Measurements from ENCODE around the gene TXNDC12.
A peak's percentile ranks its signal among the peaks of the same experiment; 100 is the strongest.
"Not testable (repeated sequence)": the region's sequence is repeated elsewhere in the genome, so short reads cannot be mapped to it uniquely, and the experiment has no call there.

TXNDC12 gene

DNA sequence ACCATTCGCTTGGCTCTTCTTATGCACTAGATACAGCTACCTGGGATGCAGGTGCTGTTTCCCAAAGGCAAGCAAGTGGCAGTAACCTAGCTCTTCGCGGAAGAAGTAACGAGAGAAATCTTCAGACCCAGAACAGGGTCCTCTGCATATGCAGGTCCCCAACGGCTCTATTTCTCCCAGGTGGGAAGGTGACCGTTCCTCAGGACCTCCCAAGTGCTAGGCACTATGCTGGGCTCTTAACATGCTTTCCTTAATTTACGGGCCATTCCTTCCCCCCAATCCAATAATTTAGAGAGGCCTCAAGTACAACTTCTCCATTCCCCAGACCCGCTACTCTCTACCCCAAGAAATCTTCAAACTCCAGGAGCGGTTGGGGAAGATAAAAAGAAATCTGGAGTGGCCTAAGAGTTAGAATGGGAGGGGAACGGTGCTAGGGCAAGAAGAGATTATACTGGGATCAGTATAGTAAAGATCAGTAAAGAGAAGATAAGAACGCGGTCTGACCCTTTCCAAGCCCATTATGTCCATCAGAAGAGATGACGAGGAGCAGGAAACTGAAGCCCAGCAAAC is 410 bp downstream of the TXNDC12 start:
- no peak for DNase-seq
- intact Hi-C loops (cut with DNase I), result loop anchor here (10.0 kb wide), 1 partner anchor 640 kb away; the partner anchor contains the start of gene COA7

- intact Hi-C loops (cut with DNase I), result loop anchor here (10.0 kb wide), 1 partner anchor 641 kb away; the partner anchor contains the start of gene COA7
- no peak for DNase-seq
These were observed 1.1 kb downstream of the TXNDC12 start for GRCh38 chr1:52053862-52054261.

DNA sequence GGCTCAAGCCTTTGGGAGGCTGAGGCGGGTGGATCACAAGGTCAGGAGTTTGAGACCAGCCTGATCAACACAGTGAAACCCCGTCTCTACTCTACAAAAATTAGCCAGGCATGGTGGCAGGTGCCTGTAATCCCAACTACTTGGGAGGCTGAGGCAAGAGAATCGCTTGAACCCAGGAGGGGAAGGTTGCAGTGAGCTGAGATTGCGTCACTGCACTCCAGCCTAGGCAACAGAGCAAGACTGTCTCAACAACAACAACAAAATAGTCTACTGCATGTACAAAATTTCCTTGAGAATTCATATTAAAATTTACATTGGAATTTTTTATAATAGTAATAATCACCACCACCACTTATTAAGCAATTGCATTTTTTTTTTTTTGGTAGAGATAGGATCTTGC is 5.7 kb downstream of the TXNDC12 start:
- intact Hi-C loops (cut with DNase I); DNase-seq: not testable (repeated sequence)

- DNase-seq; intact Hi-C loops (cut with DNase I): not testable (repeated sequence)
These were observed 9.3 kb downstream of the TXNDC12 start for GRCh38 chr1:52045666-52046195.

GRCh38 chr1:52045236-52045635 is 9.8 kb downstream of the TXNDC12 start:
- intact Hi-C loops (cut with DNase I), result no loop called here

DNA sequence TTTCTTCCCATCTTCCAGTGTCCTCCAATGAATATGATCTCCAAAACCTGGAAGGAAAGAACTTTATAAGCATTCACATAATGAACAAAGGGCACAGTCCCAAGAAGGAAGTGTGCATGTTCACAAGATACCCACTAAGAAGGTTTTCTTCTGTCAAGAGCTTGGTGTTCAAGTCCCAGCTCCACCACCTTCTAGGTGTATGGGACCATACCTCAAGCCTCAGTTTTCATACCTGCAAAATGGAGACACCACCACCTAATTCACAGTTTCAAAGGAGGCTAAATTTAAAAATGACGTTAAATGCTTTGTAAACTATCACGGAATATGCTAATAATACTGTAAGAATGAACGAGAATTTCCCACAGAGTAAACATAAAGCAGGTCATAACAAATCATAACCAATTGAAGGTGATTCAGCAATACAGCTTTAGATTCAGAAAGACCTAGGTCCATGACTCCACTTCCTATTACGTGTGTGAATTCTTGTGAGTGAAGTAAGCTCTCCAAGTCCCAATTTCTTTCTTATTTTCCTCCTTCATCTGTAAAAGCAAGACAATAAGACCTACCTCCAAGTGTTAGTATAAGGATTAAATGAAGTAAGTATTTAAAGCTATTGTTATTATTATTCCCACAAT is 13.3 kb downstream of the TXNDC12 start:
- intact Hi-C loops (cut with DNase I), result no loop called here
- DNase-seq, result no peak

More at GRCh38 chr1:52045236-52045635, 9.8 kb downstream of the TXNDC12 start:
- DNase-seq, result no peak

DNA sequence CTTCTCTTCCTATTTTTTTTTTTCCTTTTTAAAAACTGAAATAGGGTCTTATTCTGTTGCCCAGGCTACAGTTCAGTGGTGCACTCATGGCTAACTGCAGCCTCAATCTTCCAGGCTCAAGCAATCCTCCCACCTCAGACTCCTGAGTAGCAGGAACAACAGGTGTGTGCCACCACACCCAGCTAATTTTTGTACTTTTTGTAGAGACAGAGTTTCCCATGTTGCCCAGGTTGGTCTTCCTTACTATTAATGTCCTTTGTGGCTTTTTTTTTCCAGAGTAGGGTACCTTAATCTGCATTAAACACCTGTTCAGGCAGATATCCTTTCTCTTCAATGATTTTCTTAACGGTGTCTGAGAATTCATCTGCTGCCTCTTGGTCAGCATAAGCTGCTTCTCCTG is 17.1 kb downstream of the TXNDC12 start:
- intact Hi-C loops (cut with DNase I), result no loop called here
- no peak for DNase-seq

DNA sequence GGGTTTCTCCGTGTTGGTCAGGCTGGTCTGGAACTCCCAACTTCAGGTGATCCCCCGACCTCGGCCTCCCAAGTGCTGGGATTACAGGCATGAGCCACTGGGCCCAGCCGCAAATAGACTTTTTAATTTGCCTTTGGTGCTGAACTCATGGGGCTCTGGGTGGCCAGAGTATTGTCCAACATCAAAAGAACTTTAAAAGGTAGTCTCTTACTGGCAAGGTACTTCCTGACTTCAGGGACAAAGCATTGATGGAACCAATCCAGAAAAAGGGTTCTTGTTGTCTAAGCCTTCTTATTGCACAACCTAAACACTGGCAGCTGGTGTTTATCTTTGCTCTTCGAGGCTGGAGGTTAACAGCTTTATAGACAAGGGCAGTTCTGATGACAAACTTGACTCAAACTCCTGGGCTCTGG is 17.6 kb downstream of the TXNDC12 start:
- intact Hi-C loops (cut with DNase I), result no loop called here
- no peak for DNase-seq

DNA sequence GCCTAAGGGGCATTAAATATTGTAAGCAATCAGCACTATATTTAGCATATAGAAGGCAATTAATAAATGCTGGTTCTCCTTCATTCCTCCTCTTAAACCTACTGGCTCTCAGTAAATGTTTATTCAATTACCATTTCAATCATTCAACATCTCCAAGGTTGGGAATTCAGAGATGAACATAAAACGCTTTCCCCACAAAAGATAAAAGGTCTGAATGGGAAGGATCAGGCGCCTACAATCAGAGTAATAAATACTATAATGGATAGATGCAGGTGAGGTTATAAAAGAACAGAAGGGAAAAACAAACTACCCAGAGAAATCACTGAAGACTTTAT is 21.0 kb downstream of the TXNDC12 start:
- DNase-seq, result no peak
- intact Hi-C loops (cut with DNase I), result no loop called here

DNA sequence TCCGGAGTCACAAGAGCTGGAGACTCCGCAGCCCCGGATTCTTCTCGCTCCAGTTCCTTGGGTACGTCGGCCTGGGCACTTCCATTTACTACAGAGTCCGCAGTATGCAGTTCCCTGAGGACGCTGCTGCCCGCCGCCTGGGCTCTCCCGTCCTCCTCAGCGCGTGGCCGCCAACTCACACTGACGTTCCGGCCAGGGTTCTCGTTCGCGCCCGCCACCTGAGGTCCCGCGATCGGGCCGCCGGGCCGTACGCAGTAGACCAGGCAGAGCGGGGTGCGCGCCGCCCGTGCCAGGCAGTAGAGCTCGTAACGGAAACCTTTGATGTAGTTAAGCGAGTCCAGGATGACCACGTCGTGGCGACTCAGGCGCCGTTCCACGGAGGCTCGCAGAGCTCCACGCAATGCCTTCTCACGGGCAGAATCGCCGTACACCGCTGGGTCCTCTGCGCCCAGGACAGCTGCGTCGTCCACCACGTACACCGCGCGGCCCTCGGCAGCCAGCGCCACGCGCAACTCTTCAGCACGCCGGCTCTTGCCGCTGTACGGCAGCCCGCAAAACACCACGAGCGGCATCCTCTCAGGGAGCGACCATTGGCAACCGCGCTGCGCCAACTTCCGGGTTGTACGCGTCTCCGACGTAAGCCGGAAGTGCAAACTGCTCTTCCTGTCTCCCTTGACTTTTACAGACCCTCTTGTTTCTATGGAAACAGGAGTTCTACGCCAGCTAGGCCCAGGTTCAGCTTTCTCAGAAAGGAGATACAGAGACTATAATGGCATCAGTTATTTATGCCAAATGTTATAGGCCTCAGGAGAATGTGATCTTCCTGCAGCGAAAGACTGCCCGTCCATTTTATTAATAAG is 21.6 kb downstream of the TXNDC12 start, which contains the start of gene KTI12:
Gene KTI12, minus strand, starts transcription at position 621 of the 860 bp plus-strand sequence. Its CDS starts 49 bp downstream, at position 572.
- intact Hi-C loops (cut with DNase I), result loop anchor here (1.0 kb wide), 1 partner anchor 23 kb away; the partner anchor contains the start of gene BTF3L4
- peak; percentile 79 to 98 (median 90) for DNase-seq

GRCh38 chr1:52032785-52033131 is 22.2 kb downstream of the TXNDC12 start:
- intact Hi-C loops (cut with DNase I), result loop anchor here (1.0 kb wide), 1 partner anchor 24 kb away; the partner anchor contains the start of gene BTF3L4

DNA sequence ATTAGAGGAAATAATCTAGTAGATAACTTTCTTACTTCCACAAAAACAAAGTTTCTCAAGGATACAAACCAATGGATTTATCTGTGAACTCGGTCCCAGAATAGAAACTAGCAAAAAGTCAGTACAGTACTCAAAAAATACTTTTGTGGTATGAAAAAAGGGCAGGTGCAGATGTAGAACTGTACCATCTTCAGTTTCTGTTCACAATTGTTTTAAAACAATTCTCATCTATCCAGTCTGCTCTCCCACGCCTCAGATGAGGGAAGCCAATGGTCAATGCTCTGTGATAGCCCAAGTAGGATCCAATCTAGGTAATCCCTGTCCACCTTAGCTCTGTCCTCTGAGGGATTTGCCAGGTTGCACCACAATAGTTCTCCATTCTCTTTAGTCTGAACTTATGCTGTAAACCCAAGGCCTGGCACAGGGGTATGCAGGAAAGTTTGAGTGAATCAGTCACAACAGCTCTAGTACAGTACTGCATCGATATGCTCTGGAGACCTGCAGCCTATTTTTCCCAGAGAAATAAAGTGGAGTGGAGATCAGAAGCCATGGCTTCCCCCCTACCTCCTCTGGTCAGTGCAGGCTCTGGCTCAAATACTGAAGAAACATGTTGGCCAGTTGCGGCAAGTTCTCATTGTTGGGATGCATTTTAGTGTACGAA is 22.7 kb downstream of the TXNDC12 start:
- intact Hi-C loops (cut with DNase I), result no loop called here
- no peak for DNase-seq

More at GRCh38 chr1:52032785-52033131, 22.2 kb downstream of the TXNDC12 start:
- peak in 7 of 10 donors; percentile 9 to 79 (median 15) for DNase-seq

GRCh38 chr1:52028839-52029238 is 26.2 kb downstream of the TXNDC12 start:
- intact Hi-C loops (cut with DNase I); DNase-seq: not testable (repeated sequence)

GRCh38 chr1:52028328-52028727 is 26.7 kb downstream of the TXNDC12 start:
- DNase-seq, result no peak
- intact Hi-C loops (cut with DNase I), result no loop called here

GRCh38 chr1:52026278-52026677 is 28.7 kb downstream of the TXNDC12 start:
- intact Hi-C loops (cut with DNase I), result no loop called here
- DNase-seq, result no peak

GRCh38 chr1:52022133-52022532 is 32.9 kb downstream of the TXNDC12 start:
- intact Hi-C loops (cut with DNase I), result no loop called here
- no peak for DNase-seq

- DNase-seq, result no peak
- intact Hi-C loops (cut with DNase I), result no loop called here
These were observed 46.8 kb downstream of the TXNDC12 start for GRCh38 chr1:52008071-52008809.

GRCh38 chr1:52007215-52008002 is 47.6 kb downstream of the TXNDC12 start:
- intact Hi-C loops (cut with DNase I), result no loop called here
- no peak for DNase-seq

DNA sequence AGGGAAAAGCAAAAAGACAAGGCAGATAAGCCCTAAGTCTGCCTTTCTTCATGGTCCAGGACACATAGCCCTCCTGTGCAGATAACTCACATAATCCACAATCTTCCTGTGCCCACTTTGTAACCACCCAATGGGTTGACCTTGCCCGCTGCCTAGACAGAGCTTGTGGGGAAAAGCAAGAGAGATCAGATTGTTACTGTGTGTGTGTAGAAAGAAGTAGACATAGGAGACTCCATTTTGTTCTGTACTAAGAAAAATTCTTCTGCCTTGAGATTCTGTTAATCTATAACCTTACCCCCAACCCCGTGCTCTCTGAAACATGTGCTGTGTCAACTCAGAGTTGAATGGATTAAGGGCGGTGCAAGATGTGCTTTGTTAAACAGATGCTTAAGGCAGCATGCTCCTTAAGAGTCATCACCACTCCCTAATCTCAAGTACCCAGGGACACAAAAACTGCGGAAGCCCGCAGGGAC is 48.9 kb downstream of the TXNDC12 start:
- DNase-seq; intact Hi-C loops (cut with DNase I): not testable (repeated sequence)

Data from posterior cingulate gyrus (tissue), 11 donors.